Measurements from ENCODE around the gene RBM24. TPM values are rescaled to one million over a fixed set of nuclear protein-coding genes. Genes with fewer than 3 reads are reported as not detected.
A peak's percentile ranks its signal among the peaks of the same experiment; 100 is the strongest.

RBM24 gene
- total and polyA plus RNA-seq, 7 donors, result 1.3 to 34.1 (median 8.3) TPM

DNA sequence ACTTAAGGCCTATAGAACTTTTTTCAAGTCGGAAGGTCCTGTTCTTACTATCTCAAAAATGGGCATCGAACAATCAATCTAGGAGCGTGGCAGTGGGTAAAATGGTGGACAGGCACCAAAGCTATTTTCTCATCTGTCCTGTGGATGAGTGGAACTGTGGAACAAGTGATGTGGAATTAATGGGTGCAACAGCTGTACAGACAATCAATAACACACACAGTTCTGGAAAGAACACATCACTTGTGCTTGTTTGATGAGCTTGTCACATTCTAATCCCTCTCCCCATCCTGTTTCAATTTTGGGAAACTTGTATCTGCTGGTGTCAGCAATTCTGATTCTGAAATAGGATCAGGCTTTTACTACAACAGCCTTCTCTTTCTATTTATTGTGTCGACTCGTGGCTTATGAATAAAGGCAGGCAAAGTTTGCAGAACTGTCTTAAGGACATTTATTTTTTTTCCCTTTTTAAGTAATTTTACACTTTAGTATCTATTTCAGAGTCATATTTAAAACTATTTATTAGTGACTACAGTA lies 11.5 kb downstream of the RBM24 start:
- intact Hi-C loops (cut with DNase I), result no loop called here
- Histone ChIP-seq H3K4me1 (peaks cover 0 to 27% (median 20%) of the 10 kb centered on the region in 4 donors), H3K4me3 (no peak overlapping the region), H3K9me3 (no peaks in the 10 kb centered on the region), H3K27me3 (no peaks in the 10 kb centered on the region), H3K27ac (peak overlapping the region in 1 of 4 donors; percentile 44), H3K36me3 (peaks cover 0 to 29% (median 10%) of the 10 kb centered on the region in 4 donors)
- no peak for DNase-seq
- 89 to 92% methylated on average over 5 of the region's 5 CpGs for WGBS, 2 donors
- TF ChIP-seq POLR2A (IDR thresholded peaks at IDR 0.05) (no peak), POLR2AphosphoS5 (IDR thresholded peaks at IDR 0.05) (no peak), EP300 (IDR thresholded peaks at IDR 0.05) (no peak)
- TF ChIP-seq, protein P1, sequence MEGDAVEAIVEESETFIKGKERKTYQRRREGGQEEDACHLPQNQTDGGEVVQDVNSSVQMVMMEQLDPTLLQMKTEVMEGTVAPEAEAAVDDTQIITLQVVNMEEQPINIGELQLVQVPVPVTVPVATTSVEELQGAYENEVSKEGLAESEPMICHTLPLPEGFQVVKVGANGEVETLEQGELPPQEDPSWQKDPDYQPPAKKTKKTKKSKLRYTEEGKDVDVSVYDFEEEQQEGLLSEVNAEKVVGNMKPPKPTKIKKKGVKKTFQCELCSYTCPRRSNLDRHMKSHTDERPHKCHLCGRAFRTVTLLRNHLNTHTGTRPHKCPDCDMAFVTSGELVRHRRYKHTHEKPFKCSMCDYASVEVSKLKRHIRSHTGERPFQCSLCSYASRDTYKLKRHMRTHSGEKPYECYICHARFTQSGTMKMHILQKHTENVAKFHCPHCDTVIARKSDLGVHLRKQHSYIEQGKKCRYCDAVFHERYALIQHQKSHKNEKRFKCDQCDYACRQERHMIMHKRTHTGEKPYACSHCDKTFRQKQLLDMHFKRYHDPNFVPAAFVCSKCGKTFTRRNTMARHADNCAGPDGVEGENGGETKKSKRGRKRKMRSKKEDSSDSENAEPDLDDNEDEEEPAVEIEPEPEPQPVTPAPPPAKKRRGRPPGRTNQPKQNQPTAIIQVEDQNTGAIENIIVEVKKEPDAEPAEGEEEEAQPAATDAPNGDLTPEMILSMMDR (IDR thresholded peaks at IDR 0.05), result no peak

DNA sequence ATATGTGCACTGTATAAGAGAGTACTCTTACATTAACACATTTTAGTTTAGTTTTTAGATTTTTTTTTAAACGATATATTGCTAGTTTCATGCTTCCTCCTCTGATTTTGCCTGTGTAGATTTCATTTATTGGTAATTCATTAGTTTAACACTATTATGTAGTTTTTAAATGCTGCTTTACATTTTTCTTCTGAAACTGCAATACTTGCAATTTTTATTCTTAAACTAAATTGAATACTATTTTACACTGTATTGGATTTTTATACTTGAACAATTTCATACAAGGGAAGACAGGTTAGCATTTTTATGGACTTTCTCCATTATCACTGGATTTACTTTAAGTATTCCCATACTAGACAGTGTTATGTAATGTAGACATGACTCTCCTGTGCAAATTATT lies 12.2 kb downstream of the RBM24 start:
- TF ChIP-seq POLR2A (IDR thresholded peaks at IDR 0.05) (no peak), EP300 (IDR thresholded peaks at IDR 0.05) (no peak), POLR2AphosphoS5 (IDR thresholded peaks at IDR 0.05) (no peak)
- TF ChIP-seq, protein P1 (IDR thresholded peaks at IDR 0.05), result no peak
- Histone ChIP-seq H3K27ac (no peak overlapping the region), H3K9me3 (no peaks in the 10 kb centered on the region), H3K4me1 (peaks cover 0 to 27% (median 17%) of the 10 kb centered on the region in 4 donors), H3K36me3 (peaks cover 0 to 29% (median 8%) of the 10 kb centered on the region in 4 donors), H3K27me3 (no peaks in the 10 kb centered on the region), H3K4me3 (no peak overlapping the region)
- WGBS, 2 donors, result 91 to 96% methylated on average over 1 of the region's 1 CpG
- DNase-seq, result no peak
- intact Hi-C loops (cut with DNase I), result no loop called here

DNA sequence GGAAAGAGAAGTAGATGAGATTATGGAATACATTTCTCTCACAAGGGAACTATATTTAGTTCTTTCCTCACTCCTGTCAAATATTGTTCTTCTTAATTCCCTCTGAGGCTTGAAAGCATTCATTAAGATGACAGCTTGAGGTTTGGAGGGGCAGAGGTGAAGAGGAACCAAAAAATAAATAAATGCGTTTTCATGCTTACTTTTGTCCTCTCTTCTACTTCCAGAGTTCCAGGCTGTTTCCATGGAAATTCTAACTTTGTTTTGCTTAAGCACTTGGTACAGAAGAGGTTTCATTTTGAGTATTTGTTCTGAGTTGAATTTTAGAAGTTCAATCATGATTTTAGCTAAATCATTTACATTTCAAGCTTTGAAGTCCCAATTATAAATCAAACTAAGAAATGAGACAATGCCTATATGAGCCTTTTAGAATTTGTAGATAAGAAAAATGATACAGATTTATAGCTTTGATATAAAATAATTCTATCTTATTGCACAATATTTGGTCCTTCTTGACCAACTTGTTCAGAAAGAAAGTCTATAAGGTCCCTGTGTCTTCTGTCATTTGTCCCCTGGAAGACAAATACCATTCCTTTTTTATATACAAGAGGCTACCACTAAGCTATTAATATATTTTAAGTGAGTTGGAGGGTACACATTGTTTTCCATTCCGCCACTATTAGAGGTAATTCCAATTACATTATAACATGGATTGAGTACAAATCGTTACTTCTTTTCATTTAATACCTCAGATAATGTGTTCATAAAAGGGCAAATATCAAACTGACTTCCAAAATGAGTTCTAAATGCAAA lies 16.3 kb downstream of the RBM24 start:
- Histone ChIP-seq H3K4me3 (no peak overlapping the region), H3K27ac (peak overlapping the region in 1 of 4 donors; percentile 7), H3K9me3 (no peaks in the 10 kb centered on the region), H3K27me3 (no peaks in the 10 kb centered on the region), H3K36me3 (peaks cover 0 to 19% (median 0%) of the 10 kb centered on the region in 4 donors), H3K4me1 (no peaks in the 10 kb centered on the region)
- peak in 1 of 4 donors; percentile 13 for TF ChIP-seq POLR2AphosphoS5 (IDR thresholded peaks at IDR 0.05)
- TF ChIP-seq, protein P1 (IDR thresholded peaks at IDR 0.05), result no peak
- no peak for TF ChIP-seq POLR2A (IDR thresholded peaks at IDR 0.05)
- TF ChIP-seq EP300 (IDR thresholded peaks at IDR 0.05), result no peak
- 70 to 79% methylated on average over 3 of the region's 3 CpGs for WGBS, 2 donors
- intact Hi-C loops (cut with DNase I), result no loop called here
- DNase-seq, result no peak

DNA sequence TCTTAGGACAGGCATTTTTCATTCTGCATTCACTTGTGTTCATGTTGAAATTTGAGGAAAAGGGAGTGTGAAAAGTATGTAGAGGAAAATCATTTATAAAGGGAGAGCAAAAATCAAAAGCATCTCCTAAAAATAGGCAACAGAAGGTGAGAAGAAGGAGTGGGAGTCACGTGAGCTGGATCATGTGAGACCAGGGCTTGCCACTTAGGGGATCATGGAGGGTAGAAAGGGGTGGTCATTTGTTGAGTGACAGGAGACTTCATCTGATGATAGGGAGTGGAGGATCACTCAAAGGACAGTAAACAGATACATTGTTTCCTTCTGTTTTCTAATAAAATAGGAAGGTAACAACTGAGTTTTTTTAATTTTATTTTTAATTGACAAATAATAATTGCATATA lies 17.1 kb downstream of the RBM24 start:
- TF ChIP-seq POLR2A (IDR thresholded peaks at IDR 0.05) (no peak), EP300 (IDR thresholded peaks at IDR 0.05) (no peak), POLR2AphosphoS5 (IDR thresholded peaks at IDR 0.05) (no peak)
- TF ChIP-seq, protein P1 (IDR thresholded peaks at IDR 0.05), result no peak
- DNase-seq, result no peak
- Histone ChIP-seq H3K36me3 (peaks cover 0 to 11% (median 0%) of the 10 kb centered on the region in 4 donors), H3K9me3 (no peaks in the 10 kb centered on the region), H3K27me3 (no peaks in the 10 kb centered on the region), H3K4me3 (no peak overlapping the region), H3K4me1 (no peaks in the 10 kb centered on the region), H3K27ac (no peak overlapping the region)
- intact Hi-C loops (cut with DNase I), result no loop called here
- WGBS, 2 donors, result 86 to 94% methylated on average over 1 of the region's 1 CpG

All from sigmoid colon (tissue), 7 donors.